WTC11 (cell line): ENCODE results near the gene USP37. TPM values are rescaled to one million over a fixed set of nuclear protein-coding genes. Genes with fewer than 3 reads are reported as not detected.

Experiments
- ATAC-seq: fragments of 200-7000 bp; cut with Tn5 transposase; 2 replicates; pipeline ENCODE4 v1.10.0; 2021; ENCODE audit warnings: mild to moderate bottlenecking, moderate library complexity
- CTCF ChIA-PET: fragments of 300-600 bp; sonication (Branson Sonifier 250); formaldehyde crosslinking; loops from one replicate; lab custom pipeline; 2021; ENCODE audit warnings: antibody characterized with exemption; lab: Charles Lee
- POLR2A ChIA-PET: fragments of 350-600 bp; sonication (Branson Sonifier 250); formaldehyde crosslinking; loops from one replicate; lab custom pipeline; 2021; ENCODE audit warnings: antibody characterized with exemption; lab: Charles Lee
- DNase-seq: peaks from one replicate; pipeline ENCODE4 v3.0.0; 2021; ENCODE audit warnings: low spot score
- H3K27ac Mint-ChIP-seq: 2 replicates; pipeline ENCODE4 v1.8.0; 2021; ENCODE audit warnings: mixed read lengths
- H3K27me3 Mint-ChIP-seq: 2 replicates; pipeline ENCODE4 v1.8.0; 2021; ENCODE audit warnings: low read depth, mild to moderate bottlenecking, moderate library complexity, mixed read lengths
- H3K36me3 Mint-ChIP-seq: 2 replicates; pipeline ENCODE4 v1.8.0; 2021; ENCODE audit warnings: mixed read lengths
- H3K4me1 Mint-ChIP-seq: 2 replicates; pipeline ENCODE4 v1.8.0; 2022; ENCODE audit warnings: mixed read lengths
- H3K4me3 Mint-ChIP-seq: 2 replicates; pipeline ENCODE4 v1.8.0; 2021; ENCODE audit warnings: mild to moderate bottlenecking, moderate library complexity, mixed read lengths
- H3K9me3 Mint-ChIP-seq: 2 replicates; pipeline ENCODE4 v1.8.0; 2021; ENCODE audit warnings: mixed read lengths
- ATF1 ChIP-seq: sonication (generic); formaldehyde crosslinking; IDR thresholded peaks from 2 replicates; pipeline ENCODE4 v1.8.1; 2023; ENCODE audit warnings: mild to moderate bottlenecking, moderate library complexity, missing genetic modification reagents
- CREB1 ChIP-seq: sonication (generic); formaldehyde crosslinking; IDR thresholded peaks from 2 replicates; pipeline ENCODE4 v1.8.0; 2023; ENCODE audit warnings: mild to moderate bottlenecking, missing genetic modification reagents
- ESRRA ChIP-seq: sonication (generic); formaldehyde crosslinking; IDR thresholded peaks from 2 replicates; pipeline ENCODE4 v1.8.1; 2022; ENCODE audit warnings: mild to moderate bottlenecking, missing genetic modification reagents, borderline replicate concordance
- FOXK1 ChIP-seq: sonication (generic); formaldehyde crosslinking; IDR thresholded peaks from 2 replicates; pipeline ENCODE4 v1.8.0; 2022; ENCODE audit warnings: mild to moderate bottlenecking, moderate library complexity, missing genetic modification reagents
- IRF2 ChIP-seq: sonication (generic); formaldehyde crosslinking; IDR thresholded peaks from 2 replicates; pipeline ENCODE4 v1.8.0; 2022; ENCODE audit warnings: low read depth, missing genetic modification reagents, borderline replicate concordance
- JAZF1 ChIP-seq: fragments of 250-450 bp; sonication (Bioruptor Pico); IDR thresholded peaks from 2 replicates; pipeline ENCODE4 v1.9.0; 2021; ENCODE audit warnings: moderate library complexity, mild to moderate bottlenecking, inconsistent platforms
- JUN ChIP-seq: sonication (generic); formaldehyde crosslinking; IDR thresholded peaks from 2 replicates; pipeline ENCODE4 v1.8.0; 2023; ENCODE audit warnings: mild to moderate bottlenecking, missing genetic modification reagents
- SMAD4 ChIP-seq: sonication (generic); formaldehyde crosslinking; IDR thresholded peaks from 2 replicates; pipeline ENCODE4 v1.8.0; 2022; ENCODE audit warnings: mild to moderate bottlenecking, missing genetic modification reagents
- ZNF121 ChIP-seq: sonication (generic); formaldehyde crosslinking; IDR thresholded peaks from 2 replicates; pipeline ENCODE4 v1.8.0; 2023; ENCODE audit warnings: missing genetic modification reagents
- ZNF317 ChIP-seq: sonication (generic); formaldehyde crosslinking; IDR thresholded peaks from 2 replicates; pipeline ENCODE4 v1.8.1; 2023; ENCODE audit warnings: low read depth, mild to moderate bottlenecking, moderate library complexity, missing genetic modification reagents, borderline replicate concordance
- ZNF671 ChIP-seq: fragments of 250-450 bp; sonication (Bioruptor Pico); IDR thresholded peaks from 2 replicates; pipeline ENCODE4 v1.8.0; 2021; ENCODE audit warnings: mild to moderate bottlenecking
- total RNA-seq: library from RNA; stranded (reverse); gene quantifications from 3 replicates; pipeline ENCODE4 v1.2.3, GENCODE V29; 2021
- TF ChIP-seq, protein P1 (sequence below): sonication (generic); formaldehyde crosslinking; IDR thresholded peaks from 2 replicates; pipeline ENCODE4 v1.8.1; 2023; ENCODE audit warnings: mild to moderate bottlenecking, missing genetic modification reagents
- TF ChIP-seq, protein P2 (sequence below): sonication (generic); formaldehyde crosslinking; IDR thresholded peaks from 2 replicates; pipeline ENCODE4 v1.8.1; 2023; ENCODE audit warnings: mild to moderate bottlenecking, moderate library complexity, missing genetic modification reagents
- TF ChIP-seq, protein P3 (sequence below): sonication (generic); formaldehyde crosslinking; IDR thresholded peaks from 2 replicates; pipeline ENCODE4 v1.8.1; 2023; ENCODE audit warnings: mild to moderate bottlenecking, missing genetic modification reagents, borderline replicate concordance
- TF ChIP-seq, protein P4 (sequence below): fragments of 250-450 bp; sonication (Bioruptor Pico); IDR thresholded peaks from 2 replicates; pipeline ENCODE4 v1.9.0; 2021; ENCODE audit warnings: moderate library complexity, mild to moderate bottlenecking, inconsistent platforms, borderline replicate concordance
- TF ChIP-seq, protein P5 (sequence below): sonication (generic); formaldehyde crosslinking; IDR thresholded peaks from 2 replicates; pipeline ENCODE4 v1.8.1; 2022; ENCODE audit warnings: mild to moderate bottlenecking, moderate library complexity, missing genetic modification reagents
- TF ChIP-seq, protein P6 (sequence below): sonication (generic); formaldehyde crosslinking; IDR thresholded peaks from 2 replicates; pipeline ENCODE4 v1.8.0; 2022; ENCODE audit warnings: missing genetic modification reagents

Gene USP37
- total RNA-seq, 1 experiment from 2014 or later: 21.6 TPM

DNA sequence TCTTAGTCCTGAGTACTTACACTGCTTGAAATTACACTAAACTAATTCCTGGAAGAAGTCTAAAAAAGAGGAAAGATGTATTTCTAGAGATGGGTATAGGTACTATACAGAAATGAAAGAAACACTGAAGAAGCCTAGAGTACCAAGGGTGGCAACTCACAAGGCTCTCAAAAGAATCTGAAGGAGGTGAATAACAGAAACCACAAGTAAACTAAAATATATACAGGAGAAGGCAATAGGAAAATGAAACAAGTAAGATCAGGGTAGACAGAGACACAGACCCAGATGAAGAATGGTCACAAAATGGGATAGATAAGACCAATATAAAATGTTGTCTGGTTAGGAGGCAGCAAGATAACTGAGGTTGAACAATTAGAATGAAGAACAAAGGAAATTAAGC, 59.9 kb downstream of the USP37 start:
- Mint-ChIP-seq H3K27ac (no peak overlapping the region), H3K27me3 (no peaks in the 10 kb centered on the region), H3K4me1 (peaks cover 3% of the 10 kb centered on the region; the same call in 1 of the 2 replicates), H3K4me3 (no peak overlapping the region), H3K36me3 (peaks cover 29% of the 10 kb centered on the region), H3K9me3 (no peaks in the 10 kb centered on the region)
- ChIA-PET CTCF (no interaction called here), POLR2A (no interaction called here)
- TF ChIP-seq SMAD4 (CRISPR knock-in tag) (no peak), JUN (CRISPR knock-in tag) (no peak), ZNF671 (CRISPR knock-in tag) (no peak), CREB1 (CRISPR knock-in tag) (no peak), ATF1 (CRISPR knock-in tag) (no peak), ZNF121 (CRISPR knock-in tag) (no peak), FOXK1 (CRISPR knock-in tag) (no peak), JAZF1 (no peak), ESRRA (CRISPR knock-in tag) (no peak)
- TF ChIP-seq, protein P1, sequence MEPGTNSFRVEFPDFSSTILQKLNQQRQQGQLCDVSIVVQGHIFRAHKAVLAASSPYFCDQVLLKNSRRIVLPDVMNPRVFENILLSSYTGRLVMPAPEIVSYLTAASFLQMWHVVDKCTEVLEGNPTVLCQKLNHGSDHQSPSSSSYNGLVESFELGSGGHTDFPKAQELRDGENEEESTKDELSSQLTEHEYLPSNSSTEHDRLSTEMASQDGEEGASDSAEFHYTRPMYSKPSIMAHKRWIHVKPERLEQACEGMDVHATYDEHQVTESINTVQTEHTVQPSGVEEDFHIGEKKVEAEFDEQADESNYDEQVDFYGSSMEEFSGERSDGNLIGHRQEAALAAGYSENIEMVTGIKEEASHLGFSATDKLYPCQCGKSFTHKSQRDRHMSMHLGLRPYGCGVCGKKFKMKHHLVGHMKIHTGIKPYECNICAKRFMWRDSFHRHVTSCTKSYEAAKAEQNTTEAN (CRISPR knock-in tag): no peak
- TF ChIP-seq, protein P2, sequence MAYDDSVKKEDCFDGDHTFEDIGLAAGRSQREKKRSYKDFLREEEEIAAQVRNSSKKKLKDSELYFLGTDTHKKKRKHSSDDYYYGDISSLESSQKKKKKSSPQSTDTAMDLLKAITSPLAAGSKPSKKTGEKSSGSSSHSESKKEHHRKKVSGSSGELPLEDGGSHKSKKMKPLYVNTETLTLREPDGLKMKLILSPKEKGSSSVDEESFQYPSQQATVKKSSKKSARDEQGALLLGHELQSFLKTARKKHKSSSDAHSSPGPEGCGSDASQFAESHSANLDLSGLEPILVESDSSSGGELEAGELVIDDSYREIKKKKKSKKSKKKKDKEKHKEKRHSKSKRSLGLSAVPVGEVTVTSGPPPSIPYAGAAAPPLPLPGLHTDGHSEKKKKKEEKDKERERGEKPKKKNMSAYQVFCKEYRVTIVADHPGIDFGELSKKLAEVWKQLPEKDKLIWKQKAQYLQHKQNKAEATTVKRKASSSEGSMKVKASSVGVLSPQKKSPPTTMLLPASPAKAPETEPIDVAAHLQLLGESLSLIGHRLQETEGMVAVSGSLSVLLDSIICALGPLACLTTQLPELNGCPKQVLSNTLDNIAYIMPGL: no peak
- TF ChIP-seq, protein P3, sequence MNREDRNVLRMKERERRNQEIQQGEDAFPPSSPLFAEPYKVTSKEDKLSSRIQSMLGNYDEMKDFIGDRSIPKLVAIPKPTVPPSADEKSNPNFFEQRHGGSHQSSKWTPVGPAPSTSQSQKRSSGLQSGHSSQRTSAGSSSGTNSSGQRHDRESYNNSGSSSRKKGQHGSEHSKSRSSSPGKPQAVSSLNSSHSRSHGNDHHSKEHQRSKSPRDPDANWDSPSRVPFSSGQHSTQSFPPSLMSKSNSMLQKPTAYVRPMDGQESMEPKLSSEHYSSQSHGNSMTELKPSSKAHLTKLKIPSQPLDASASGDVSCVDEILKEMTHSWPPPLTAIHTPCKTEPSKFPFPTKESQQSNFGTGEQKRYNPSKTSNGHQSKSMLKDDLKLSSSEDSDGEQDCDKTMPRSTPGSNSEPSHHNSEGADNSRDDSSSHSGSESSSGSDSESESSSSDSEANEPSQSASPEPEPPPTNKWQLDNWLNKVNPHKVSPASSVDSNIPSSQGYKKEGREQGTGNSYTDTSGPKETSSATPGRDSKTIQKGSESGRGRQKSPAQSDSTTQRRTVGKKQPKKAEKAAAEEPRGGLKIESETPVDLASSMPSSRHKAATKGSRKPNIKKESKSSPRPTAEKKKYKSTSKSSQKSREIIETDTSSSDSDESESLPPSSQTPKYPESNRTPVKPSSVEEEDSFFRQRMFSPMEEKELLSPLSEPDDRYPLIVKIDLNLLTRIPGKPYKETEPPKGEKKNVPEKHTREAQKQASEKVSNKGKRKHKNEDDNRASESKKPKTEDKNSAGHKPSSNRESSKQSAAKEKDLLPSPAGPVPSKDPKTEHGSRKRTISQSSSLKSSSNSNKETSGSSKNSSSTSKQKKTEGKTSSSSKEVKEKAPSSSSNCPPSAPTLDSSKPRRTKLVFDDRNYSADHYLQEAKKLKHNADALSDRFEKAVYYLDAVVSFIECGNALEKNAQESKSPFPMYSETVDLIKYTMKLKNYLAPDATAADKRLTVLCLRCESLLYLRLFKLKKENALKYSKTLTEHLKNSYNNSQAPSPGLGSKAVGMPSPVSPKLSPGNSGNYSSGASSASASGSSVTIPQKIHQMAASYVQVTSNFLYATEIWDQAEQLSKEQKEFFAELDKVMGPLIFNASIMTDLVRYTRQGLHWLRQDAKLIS (CRISPR knock-in tag): no peak
- TF ChIP-seq, protein P4, sequence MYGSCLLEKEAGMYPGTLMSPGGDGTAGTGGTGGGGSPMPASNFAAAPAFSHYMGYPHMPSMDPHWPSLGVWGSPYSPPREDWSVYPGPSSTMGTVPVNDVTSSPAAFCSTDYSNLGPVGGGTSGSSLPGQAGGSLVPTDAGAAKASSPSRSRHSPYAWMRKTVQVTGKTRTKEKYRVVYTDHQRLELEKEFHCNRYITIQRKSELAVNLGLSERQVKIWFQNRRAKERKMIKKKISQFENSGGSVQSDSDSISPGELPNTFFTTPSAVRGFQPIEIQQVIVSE (CRISPR knock-in tag): no peak
- ATAC-seq (no peak), DNase-seq (no peak)

DNA sequence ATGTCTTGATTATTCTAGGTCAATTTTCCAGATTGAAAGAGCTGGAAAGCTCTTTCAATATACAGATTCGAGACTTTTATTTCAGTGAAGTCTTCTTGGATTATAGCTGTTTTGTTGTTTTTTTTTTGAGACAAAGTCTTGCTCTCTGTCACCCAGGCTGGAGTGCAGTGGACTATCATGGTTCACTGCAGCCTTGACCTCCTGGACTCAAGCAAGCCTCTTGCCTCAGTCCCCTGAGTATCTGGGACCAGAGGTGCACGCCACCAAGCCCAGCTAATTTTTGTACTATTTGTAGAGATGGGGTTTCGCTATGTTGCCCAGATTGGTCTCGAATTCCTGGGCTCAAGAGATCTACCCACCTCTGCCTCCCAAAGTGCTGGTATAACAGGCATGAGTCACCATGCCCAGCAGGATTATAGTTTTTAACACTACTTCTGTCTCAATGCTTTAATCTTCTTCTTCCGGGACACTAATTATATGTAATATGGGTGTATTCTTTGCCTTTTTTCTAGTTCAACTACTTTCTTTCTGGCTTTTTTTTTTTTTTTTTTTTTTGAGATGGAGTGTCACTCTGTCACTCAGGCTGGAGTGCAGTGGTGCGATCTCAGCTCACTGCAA, 62.3 kb downstream of the USP37 start:
- ChIA-PET POLR2A (no interaction called here), CTCF (interaction anchor here (0.7 to 1.7 kb wide), 2 partner anchors 10 to 11 kb away, joined by 3 to 7 read pairs; no protein-coding TSS in a partner anchor)
- ATAC-seq: no peak
- TF ChIP-seq, protein P5, sequence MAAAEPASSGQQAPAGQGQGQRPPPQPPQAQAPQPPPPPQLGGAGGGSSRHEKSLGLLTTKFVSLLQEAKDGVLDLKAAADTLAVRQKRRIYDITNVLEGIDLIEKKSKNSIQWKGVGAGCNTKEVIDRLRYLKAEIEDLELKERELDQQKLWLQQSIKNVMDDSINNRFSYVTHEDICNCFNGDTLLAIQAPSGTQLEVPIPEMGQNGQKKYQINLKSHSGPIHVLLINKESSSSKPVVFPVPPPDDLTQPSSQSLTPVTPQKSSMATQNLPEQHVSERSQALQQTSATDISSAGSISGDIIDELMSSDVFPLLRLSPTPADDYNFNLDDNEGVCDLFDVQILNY (CRISPR knock-in tag): no peak
- TF ChIP-seq, protein P6, sequence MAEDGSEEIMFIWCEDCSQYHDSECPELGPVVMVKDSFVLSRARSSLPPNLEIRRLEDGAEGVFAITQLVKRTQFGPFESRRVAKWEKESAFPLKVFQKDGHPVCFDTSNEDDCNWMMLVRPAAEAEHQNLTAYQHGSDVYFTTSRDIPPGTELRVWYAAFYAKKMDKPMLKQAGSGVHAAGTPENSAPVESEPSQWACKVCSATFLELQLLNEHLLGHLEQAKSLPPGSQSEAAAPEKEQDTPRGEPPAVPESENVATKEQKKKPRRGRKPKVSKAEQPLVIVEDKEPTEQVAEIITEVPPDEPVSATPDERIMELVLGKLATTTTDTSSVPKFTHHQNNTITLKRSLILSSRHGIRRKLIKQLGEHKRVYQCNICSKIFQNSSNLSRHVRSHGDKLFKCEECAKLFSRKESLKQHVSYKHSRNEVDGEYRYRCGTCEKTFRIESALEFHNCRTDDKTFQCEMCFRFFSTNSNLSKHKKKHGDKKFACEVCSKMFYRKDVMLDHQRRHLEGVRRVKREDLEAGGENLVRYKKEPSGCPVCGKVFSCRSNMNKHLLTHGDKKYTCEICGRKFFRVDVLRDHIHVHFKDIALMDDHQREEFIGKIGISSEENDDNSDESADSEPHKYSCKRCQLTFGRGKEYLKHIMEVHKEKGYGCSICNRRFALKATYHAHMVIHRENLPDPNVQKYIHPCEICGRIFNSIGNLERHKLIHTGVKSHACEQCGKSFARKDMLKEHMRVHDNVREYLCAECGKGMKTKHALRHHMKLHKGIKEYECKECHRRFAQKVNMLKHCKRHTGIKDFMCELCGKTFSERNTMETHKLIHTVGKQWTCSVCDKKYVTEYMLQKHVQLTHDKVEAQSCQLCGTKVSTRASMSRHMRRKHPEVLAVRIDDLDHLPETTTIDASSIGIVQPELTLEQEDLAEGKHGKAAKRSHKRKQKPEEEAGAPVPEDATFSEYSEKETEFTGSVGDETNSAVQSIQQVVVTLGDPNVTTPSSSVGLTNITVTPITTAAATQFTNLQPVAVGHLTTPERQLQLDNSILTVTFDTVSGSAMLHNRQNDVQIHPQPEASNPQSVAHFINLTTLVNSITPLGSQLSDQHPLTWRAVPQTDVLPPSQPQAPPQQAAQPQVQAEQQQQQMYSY (CRISPR knock-in tag): no peak
- no peak for TF ChIP-seq IRF2 (CRISPR knock-in tag)
- TF ChIP-seq ZNF317 (CRISPR knock-in tag): no peak
- no peak overlapping the region for H3K4me3 Mint-ChIP-seq
- peaks cover 27% of the 10 kb centered on the region for H3K36me3 Mint-ChIP-seq
- DNase-seq: no peak
- no peaks in the 10 kb centered on the region for H3K27me3 Mint-ChIP-seq
- H3K4me1 Mint-ChIP-seq: peaks cover 26% of the 10 kb centered on the region
- H3K27ac Mint-ChIP-seq: no peak overlapping the region
- no peaks in the 10 kb centered on the region for H3K9me3 Mint-ChIP-seq
